Kidney (tissue), 14 donors: Measurements from ENCODE around the gene MCM3AP. TPM values are rescaled to one million over a fixed set of nuclear protein-coding genes. Genes with fewer than 3 reads are reported as not detected.

Experiments used
- DNase-seq, 5 donors: peaks; one replicate each; pipeline ENCODE4 v3.0.0-alpha.2; 2013 to 2020
- FAIRE-seq: peaks from 2 replicates; lab custom pipeline; 2012; peaks lifted over from hg19 to GRCh38; lab: Jason Lieb, UNC
- H3K27ac ChIP-seq, 2 donors: one replicate each; pipeline ENCODE4 v1.7.0; 2013; ENCODE audit warnings: low read depth in 2 of 2, low read length in 2 of 2, inconsistent platforms in 1 of 2
- H3K27me3 ChIP-seq: one replicate; pipeline ENCODE4 v1.7.1; 2013; ENCODE audit warnings: low read length, inconsistent platforms; ENCODE audit not compliant: control insufficient read depth, insufficient read depth
- H3K36me3 ChIP-seq, 3 donors: one replicate each; pipeline versions ENCODE4 v1.7.0 to v1.7.1; 2013; ENCODE audit warnings: low read length in 3 of 3, control low read depth in 1 of 3, inconsistent platforms in 1 of 3; ENCODE audit not compliant: insufficient read depth in 3 of 3, control insufficient read depth in 2 of 3
- H3K4me1 ChIP-seq, 3 donors: one replicate each; pipeline versions ENCODE4 v1.7.0 to v1.7.1; 2013; ENCODE audit warnings: low read length in 3 of 3, inconsistent platforms in 1 of 3, low read depth in 1 of 3; ENCODE audit not compliant: control insufficient read depth in 2 of 3, insufficient read depth in 2 of 3
- H3K4me3 ChIP-seq, 3 donors: one replicate each; pipeline versions ENCODE4 v1.7.0 to v1.8.1; 2013; ENCODE audit warnings: low read length in 3 of 3, control low read depth in 1 of 3, inconsistent platforms in 1 of 3
- H3K9ac ChIP-seq, 3 donors: one replicate each; pipeline versions ENCODE4 v1.7.0 to v1.7.1; 2013; ENCODE audit warnings: low read length in 3 of 3, control low read depth in 1 of 3, inconsistent platforms in 1 of 3
- H3K9me3 ChIP-seq, 3 donors: one replicate each; pipeline versions ENCODE4 v1.7.0 to v1.7.1; 2013; ENCODE audit warnings: low read length in 3 of 3, control low read depth in 1 of 3, inconsistent platforms in 1 of 3; ENCODE audit not compliant: control insufficient read depth in 2 of 3, insufficient read depth in 1 of 3
- intact Hi-C: fragments of 100-400 bp; cut with DNase I; formaldehyde crosslinking; loops from one replicate; pipeline ENCODE4 v1.11.1; 2022
- polyA plus RNA-seq: library from polyadenylated mRNA; stranded (reverse); fragments of 350-450 nt; fragmentation: Illumina TruSeq; extraction: RNeasy Lipid Tissue Mini Kit (QIAGEN cat#74804); gene quantifications from one replicate; pipeline ENCODE4 v1.2.3, GENCODE V29; 2014; ENCODE audit warnings: low read depth, low replicate concordance; ENCODE audit not compliant: insufficient read depth
- total RNA-seq: library from RNA; stranded (reverse); fragmentation: NEBNext Ultra II Directional; extraction: Animal tissue kit (Norgen Biotek cat#: 25700); gene quantifications from one replicate; pipeline ENCODE4 v1.2.1, GENCODE V29; 2021
- TF ChIP-seq, protein P1 (sequence below): IDR thresholded peaks from 3 replicates; pipeline ENCODE4 v1.5.1; 2012; ENCODE audit warnings: mild to moderate bottlenecking, moderate library complexity, borderline replicate concordance; ENCODE audit not compliant: insufficient read depth; ENCODE audit errors: extremely low read depth
- donor health status: control.
- donor health status: control.
- donor health status: control.
- donor health status: control.
- donor health status: control.
- donor health status: DM: yes; HTN: yes; CAD: no.
- donor health status: Normal renal cell carcinoma (clear cell type).

The MCM3AP gene
- total and polyA plus RNA-seq, 2 donors from 2014 or later: 29.0 to 101 TPM

DNA sequence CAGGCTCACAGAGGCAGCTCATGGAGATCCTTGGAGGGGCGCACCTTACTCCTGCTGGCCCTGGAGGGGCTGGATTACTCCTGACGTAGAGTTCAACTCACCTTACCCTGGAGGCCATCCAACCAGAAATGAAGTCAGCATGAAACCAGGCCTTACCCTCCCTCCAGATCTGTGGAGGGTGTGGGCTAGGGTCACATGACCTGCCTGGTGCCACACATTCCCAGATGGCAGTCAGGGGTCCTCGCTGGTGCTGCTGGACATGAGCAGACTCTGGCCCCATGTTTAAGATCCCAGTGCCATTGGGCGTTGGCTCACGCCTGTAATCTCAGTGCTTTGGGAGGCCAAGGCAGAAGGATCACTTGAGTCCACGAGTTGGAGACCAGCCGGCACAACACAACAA, 33.8 kb upstream of the MCM3AP start:
- no peak overlapping the region for H3K9ac ChIP-seq
- H3K4me1 ChIP-seq: peaks cover 0 to 7% (median 3%) of the 10 kb centered on the region in 3 donors
- intact Hi-C loops: no loop called here
- H3K9me3 ChIP-seq: no peaks in the 10 kb centered on the region
- no peaks in the 10 kb centered on the region for H3K27me3 ChIP-seq
- no peaks in the 10 kb centered on the region for H3K36me3 ChIP-seq
- FAIRE-seq (no peak), DNase-seq (no peak)
- TF ChIP-seq, protein P1, sequence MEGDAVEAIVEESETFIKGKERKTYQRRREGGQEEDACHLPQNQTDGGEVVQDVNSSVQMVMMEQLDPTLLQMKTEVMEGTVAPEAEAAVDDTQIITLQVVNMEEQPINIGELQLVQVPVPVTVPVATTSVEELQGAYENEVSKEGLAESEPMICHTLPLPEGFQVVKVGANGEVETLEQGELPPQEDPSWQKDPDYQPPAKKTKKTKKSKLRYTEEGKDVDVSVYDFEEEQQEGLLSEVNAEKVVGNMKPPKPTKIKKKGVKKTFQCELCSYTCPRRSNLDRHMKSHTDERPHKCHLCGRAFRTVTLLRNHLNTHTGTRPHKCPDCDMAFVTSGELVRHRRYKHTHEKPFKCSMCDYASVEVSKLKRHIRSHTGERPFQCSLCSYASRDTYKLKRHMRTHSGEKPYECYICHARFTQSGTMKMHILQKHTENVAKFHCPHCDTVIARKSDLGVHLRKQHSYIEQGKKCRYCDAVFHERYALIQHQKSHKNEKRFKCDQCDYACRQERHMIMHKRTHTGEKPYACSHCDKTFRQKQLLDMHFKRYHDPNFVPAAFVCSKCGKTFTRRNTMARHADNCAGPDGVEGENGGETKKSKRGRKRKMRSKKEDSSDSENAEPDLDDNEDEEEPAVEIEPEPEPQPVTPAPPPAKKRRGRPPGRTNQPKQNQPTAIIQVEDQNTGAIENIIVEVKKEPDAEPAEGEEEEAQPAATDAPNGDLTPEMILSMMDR: no peak
- H3K4me3 ChIP-seq: no peak overlapping the region
- no peak overlapping the region for H3K27ac ChIP-seq

DNA sequence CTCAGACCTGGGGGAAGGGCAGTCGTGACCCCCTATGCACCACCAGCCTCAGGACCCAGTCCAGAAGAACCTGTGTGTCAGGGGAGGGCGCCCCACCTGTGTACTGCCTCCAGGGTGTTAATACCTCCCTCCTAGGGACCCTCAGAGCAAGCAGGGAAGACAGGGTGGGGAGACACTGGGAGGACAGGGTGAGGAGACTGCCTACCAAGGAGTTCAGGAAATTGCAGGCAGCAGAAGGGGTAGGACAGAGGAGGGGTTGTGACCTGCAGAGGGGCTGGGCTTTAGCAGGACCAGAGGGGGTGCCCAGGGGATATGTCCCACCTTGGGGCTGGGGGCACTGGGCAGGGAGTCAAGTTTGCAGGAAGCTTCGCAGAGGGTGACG, 33.0 kb upstream of the MCM3AP start:
- H3K36me3 ChIP-seq: no peaks in the 10 kb centered on the region
- DNase-seq (peak in 1 of 5 donors; percentile 43), FAIRE-seq (no peak)
- no peaks in the 10 kb centered on the region for H3K27me3 ChIP-seq
- H3K9ac ChIP-seq: no peak overlapping the region
- intact Hi-C loops: no loop called here
- H3K4me3 ChIP-seq: no peak overlapping the region
- peaks cover 0 to 7% (median 3%) of the 10 kb centered on the region in 3 donors for H3K4me1 ChIP-seq
- no peak overlapping the region for H3K27ac ChIP-seq
- no peaks in the 10 kb centered on the region for H3K9me3 ChIP-seq
- TF ChIP-seq, protein P1: no peak

DNA sequence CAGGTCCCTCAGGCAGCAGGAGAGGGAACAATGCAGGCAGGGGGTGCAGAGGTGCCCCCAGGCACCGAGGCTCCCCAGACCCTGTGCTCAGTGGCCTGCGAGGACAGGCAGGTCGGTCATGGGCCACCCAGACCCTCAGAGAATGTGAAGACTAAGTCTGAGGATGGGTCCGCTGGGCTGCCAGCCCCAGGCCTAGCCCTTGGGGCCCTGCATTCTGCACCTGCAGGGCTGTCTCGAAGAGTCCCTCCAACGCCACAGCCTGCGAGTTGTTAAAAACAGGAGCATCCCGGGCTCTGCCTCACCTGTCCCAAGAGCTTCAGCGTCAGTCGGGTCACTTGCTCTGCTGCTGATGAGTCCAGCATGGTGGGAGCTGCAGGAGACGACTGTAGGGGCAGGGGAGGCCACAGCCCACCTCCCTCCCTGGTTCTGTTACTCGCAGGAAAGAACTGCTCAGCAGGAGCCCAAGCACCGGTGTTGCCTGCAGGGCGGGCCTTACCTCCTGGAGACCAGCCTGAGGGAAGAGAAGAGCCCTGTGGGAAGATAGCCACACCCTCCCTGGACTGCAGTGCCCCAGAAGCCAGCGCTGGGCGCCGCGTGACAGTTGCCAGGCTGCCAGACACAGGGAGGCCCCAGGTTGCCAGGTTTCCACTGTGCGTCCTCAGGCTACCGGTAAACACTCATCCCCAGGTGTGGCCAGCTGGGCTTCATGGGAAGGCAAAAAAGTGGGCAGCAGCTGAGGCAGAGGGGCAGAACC, 32.5 kb upstream of the MCM3AP start:
- no peak overlapping the region for H3K27ac ChIP-seq
- H3K4me3 ChIP-seq: no peak overlapping the region

More for the DNA sequence above, 32.5 kb upstream of the MCM3AP start:
- H3K9ac ChIP-seq: no peak overlapping the region
- TF ChIP-seq, protein P1: no peak
- DNase-seq: peak in 4 of 5 donors; percentile 30 to 45 (median 36)
- no peaks in the 10 kb centered on the region for H3K27me3 ChIP-seq
- H3K9me3 ChIP-seq: no peaks in the 10 kb centered on the region
- peaks cover 0 to 3% (median 3%) of the 10 kb centered on the region in 3 donors for H3K4me1 ChIP-seq
- intact Hi-C loops: no loop called here
- FAIRE-seq: no peak
- H3K36me3 ChIP-seq: no peaks in the 10 kb centered on the region
